Transverse colon (tissue), 4 donors: ENCODE measurements around the gene PCCA.

ENCODE experiments used
- EP300 ChIP-seq: sonication (generic); formaldehyde crosslinking; IDR thresholded peaks from one replicate; pipeline ENCODE4 v1.6.1; 2017; ENCODE audit warnings: antibody characterized with exemption, low read depth
- POLR2A ChIP-seq: fragments of 450-650 bp; IDR thresholded peaks from one replicate; pipeline ENCODE4 v1.6.1; 2016; ENCODE audit warnings: antibody characterized with exemption, mild to moderate bottlenecking, moderate library complexity
- POLR2AphosphoS5 ChIP-seq, 3 donors: sonication (generic); formaldehyde crosslinking; IDR thresholded peaks; one replicate each; pipeline ENCODE4 v1.6.1; 2016; ENCODE audit warnings: antibody characterized with exemption in 3 of 3
- TF ChIP-seq, protein P1 (sequence below), 5 experiments: fragments of 200-600 bp in 3 of 5; fragments of 450-650 bp in 2 of 5; sonication (generic) in 3 of 5; IDR thresholded peaks; 1 replicate in 2 of 5; 2 replicates in 3 of 5; pipeline ENCODE4 v1.5.1; 2016 to 2017; ENCODE audit warnings: antibody characterized with exemption in 5 of 5, inconsistent platforms in 3 of 5, mild to moderate bottlenecking in 2 of 5, moderate library complexity in 1 of 5

DNA sequence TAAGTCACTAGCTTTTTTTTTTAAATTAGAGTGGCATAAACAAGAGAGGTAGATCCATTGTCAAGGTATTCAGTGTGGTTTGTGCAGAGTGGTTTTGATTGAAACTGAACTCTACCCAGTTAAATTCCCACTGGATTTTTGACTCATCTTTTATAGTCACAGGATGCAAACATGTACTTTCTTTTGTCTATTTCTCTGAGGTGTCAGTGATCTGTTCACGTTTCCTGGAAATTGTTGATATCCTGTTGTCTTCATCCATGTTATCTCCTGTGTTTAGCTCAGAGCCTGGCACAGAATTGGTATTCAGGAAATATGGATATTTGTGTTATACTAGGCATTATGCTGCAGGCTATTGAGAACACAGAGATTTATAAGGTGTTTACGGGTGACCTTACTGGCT lies 119.7 kb downstream of the PCCA start:
- TF ChIP-seq, protein P1, sequence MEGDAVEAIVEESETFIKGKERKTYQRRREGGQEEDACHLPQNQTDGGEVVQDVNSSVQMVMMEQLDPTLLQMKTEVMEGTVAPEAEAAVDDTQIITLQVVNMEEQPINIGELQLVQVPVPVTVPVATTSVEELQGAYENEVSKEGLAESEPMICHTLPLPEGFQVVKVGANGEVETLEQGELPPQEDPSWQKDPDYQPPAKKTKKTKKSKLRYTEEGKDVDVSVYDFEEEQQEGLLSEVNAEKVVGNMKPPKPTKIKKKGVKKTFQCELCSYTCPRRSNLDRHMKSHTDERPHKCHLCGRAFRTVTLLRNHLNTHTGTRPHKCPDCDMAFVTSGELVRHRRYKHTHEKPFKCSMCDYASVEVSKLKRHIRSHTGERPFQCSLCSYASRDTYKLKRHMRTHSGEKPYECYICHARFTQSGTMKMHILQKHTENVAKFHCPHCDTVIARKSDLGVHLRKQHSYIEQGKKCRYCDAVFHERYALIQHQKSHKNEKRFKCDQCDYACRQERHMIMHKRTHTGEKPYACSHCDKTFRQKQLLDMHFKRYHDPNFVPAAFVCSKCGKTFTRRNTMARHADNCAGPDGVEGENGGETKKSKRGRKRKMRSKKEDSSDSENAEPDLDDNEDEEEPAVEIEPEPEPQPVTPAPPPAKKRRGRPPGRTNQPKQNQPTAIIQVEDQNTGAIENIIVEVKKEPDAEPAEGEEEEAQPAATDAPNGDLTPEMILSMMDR (IDR thresholded peaks at IDR 0.05), result no peak
- TF ChIP-seq EP300 (no peak), POLR2AphosphoS5 (IDR thresholded peaks at IDR 0.05) (no peak), POLR2A (no peak)
